Heart left ventricle (tissue), 16 donors: ENCODE results near the gene C1orf216. TPM values are rescaled to one million over a fixed set of nuclear protein-coding genes. Genes with fewer than 3 reads are reported as not detected.

ENCODE experiments used
- ATAC-seq, 4 donors: fragments of 200-7000 bp; cut with Tn5 transposase; one replicate each; pipeline ENCODE4 v1.9.1; 2020 to 2022; ENCODE audit warnings: moderate library complexity in 4 of 4, mild to moderate bottlenecking in 3 of 4, moderate number of reproducible peaks in 1 of 4
- DNase-seq, 5 donors: peaks; one replicate each; pipeline ENCODE4 v3.0.0-alpha.2; 2020
- H3K27ac ChIP-seq, 12 donors: fragments of 200-600 bp; sonication (generic) in 4 of 12; one replicate each; pipeline versions ENCODE4 v1.5.0 to v1.8.0; 2016 to 2022; ENCODE audit warnings: mild to moderate bottlenecking in 2 of 12
- H3K27me3 ChIP-seq, 9 donors: fragments of 200-600 bp; sonication (generic) in 2 of 9; one replicate each; pipeline versions ENCODE4 v1.5.1 to v1.8.0; 2016 to 2022; ENCODE audit warnings: mild to moderate bottlenecking in 3 of 9
- H3K36me3 ChIP-seq, 9 donors: fragments of 200-600 bp; sonication (generic) in 2 of 9; one replicate each; pipeline versions ENCODE4 v1.5.0 to v1.8.0; 2018 to 2022; ENCODE audit warnings: mild to moderate bottlenecking in 2 of 9
- H3K4me1 ChIP-seq, 12 donors: fragments of 200-600 bp; sonication (generic) in 4 of 12; one replicate each; pipeline versions ENCODE4 v1.5.0 to v1.8.0; 2016 to 2022; ENCODE audit warnings: mild to moderate bottlenecking in 3 of 12
- H3K4me3 ChIP-seq, 12 donors: fragments of 200-600 bp; sonication (generic) in 4 of 12; one replicate each; pipeline versions ENCODE4 v1.5.0 to v1.8.0; 2017 to 2022; ENCODE audit warnings: mild to moderate bottlenecking in 9 of 12, moderate library complexity in 4 of 12
- H3K9me3 ChIP-seq, 12 donors: fragments of 200-600 bp; sonication (generic) in 4 of 12; one replicate each; pipeline versions ENCODE4 v1.5.0 to v1.8.0; 2016 to 2022; ENCODE audit warnings: mild to moderate bottlenecking in 1 of 12
- CTCF ChIP-seq, 12 donors: fragments of 200-600 bp; sonication (generic) in 4 of 12; IDR thresholded peaks; one replicate each; pipeline versions ENCODE4 v1.5.0 to v1.8.0; 2018 to 2022; ENCODE audit warnings: antibody characterized with exemption in 12 of 12, mild to moderate bottlenecking in 5 of 12
- POLR2A ChIP-seq, 2 donors: fragments of 450-650 bp; IDR thresholded peaks; one replicate each; pipeline ENCODE4 v1.6.1; 2017; ENCODE audit warnings: antibody characterized with exemption in 2 of 2, mild to moderate bottlenecking in 2 of 2, moderate library complexity in 2 of 2
- WGBS, 4 donors: extraction: QIAGEN DNeasy Blood & Tissue Kit in 2 of 4; methylation state at CpG; one replicate each; pipeline versions ENCODE4 v1.1.5 to v1.1.7; 2013 to 2018; 5-methylcytosine and 5-hydroxymethylcytosine counted together
- intact Hi-C, 10 donors: fragments of 100-400 bp; cut with DNase I; formaldehyde crosslinking; loops; one replicate each; pipeline versions ENCODE4 v1.11.1 to v1.14.2; 2022
- polyA plus RNA-seq, 2 donors: library from polyadenylated mRNA; stranded (reverse); fragments of 200-250 nt; gene quantifications; one replicate each; pipeline ENCODE4 v1.2.3, GENCODE V29; 2013
- total RNA-seq, 9 donors: library from RNA; depleted of rRNA in 2 of 9; stranded (reverse); fragments of >200 nt in 2 of 9; fragmentation: NEBNext Ultra II Directional in 3 of 9; extraction: Animal tissue kit (Norgen Biotek cat#: 25700) in 3 of 9; gene quantifications; one replicate each; pipeline versions ENCODE4 v1.1.0 to v1.2.4, GENCODE V29; 2016 to 2023
- donor health status: ischemic (EF 13 %, LVEDD 7.1; RV severe dilation, severe dysfunction).
- donor health status: healthy with polysubstance abuse.
- donor health status: DM: no; HTN: yes; CAD: no.
- donor health status: DM: no; HTN: no; CAD: no.
- donor health status: ischemic (EF 25% LVEDD 6.9; RV normal size, moderate dysfunction).
- donor health status: ischemic (EF 25% LVEDD 5.7; RV mildly dilated, moderate dysfunction).
- donor health status: healthy.
- donor health status: DM: yes; HTN: yes; CAD: no.
- donor health status: ischemic (EF 35%, LVEDD 5.7; RV mildly dilated, moderate dysfunction).
- donor health status: nonischemic (EF 11% LVEDD 7.7; RV severe dilation, severe dysfunction).
- donor health status: DM: yes; HTN: yes; CAD: no.
- donor health status: PGD.
- donor health status: ischemic (EF 29% LVEDD 5.4; RV normal size, mild dysfunction).
- donor health status: nonischemic (EF 23%, LVEDD 6.1; RV moderate dilation, normal function).

C1orf216 gene
- total and polyA plus RNA-seq, 11 donors = 5.1 to 14.7 (median 9.9) TPM

GRCh38 chr1:35672116-35672515 lies 46.6 kb downstream of the C1orf216 start:
- no peaks in the 10 kb centered on the region for H3K36me3 ChIP-seq
- no peak overlapping the region for H3K27ac ChIP-seq
- intact Hi-C loops = no loop called here
- H3K4me3 ChIP-seq = no peak overlapping the region
- 67 to 81% (median 77%) methylated on average over 6 of the region's 6 CpGs for WGBS, 4 donors
- DNase-seq (no peak), ATAC-seq (no peak)
- peaks cover 0 to 24% (median 0%) of the 10 kb centered on the region in 9 donors for H3K27me3 ChIP-seq
- H3K9me3 ChIP-seq = no peaks in the 10 kb centered on the region
- H3K4me1 ChIP-seq = no peaks in the 10 kb centered on the region
- TF ChIP-seq CTCF (IDR thresholded peaks at IDR 0.05) (no peak), POLR2A (IDR thresholded peaks at IDR 0.05) (no peak)

GRCh38 chr1:35668506-35668905 lies 50.2 kb downstream of the C1orf216 start:
- no peak for ATAC-seq
- Histone ChIP-seq H3K27me3 (peaks cover 0 to 36% (median 0%) of the 10 kb centered on the region in 9 donors), H3K4me3 (no peak overlapping the region), H3K4me1 (no peaks in the 10 kb centered on the region), H3K27ac (no peak overlapping the region), H3K9me3 (no peaks in the 10 kb centered on the region), H3K36me3 (no peaks in the 10 kb centered on the region)
- WGBS, 4 donors = 72 to 82% (median 77%) methylated on average over 5 of the region's 5 CpGs
- intact Hi-C loops = no loop called here
- DNase-seq = no peak
- no peak for TF ChIP-seq CTCF (IDR thresholded peaks at IDR 0.05)
- no peak for TF ChIP-seq POLR2A (IDR thresholded peaks at IDR 0.05)

- no peak overlapping the region for H3K27ac ChIP-seq
- ATAC-seq (no peak), DNase-seq (no peak)
- H3K9me3 ChIP-seq = no peaks in the 10 kb centered on the region
- H3K4me1 ChIP-seq = no peaks in the 10 kb centered on the region
- no peaks in the 10 kb centered on the region for H3K36me3 ChIP-seq
- intact Hi-C loops = no loop called here
- H3K4me3 ChIP-seq = no peak overlapping the region
- peaks cover 0 to 27% (median 0%) of the 10 kb centered on the region in 9 donors for H3K27me3 ChIP-seq
- WGBS, 4 donors = 39 to 53% (median 46%) methylated on average over 1 of the region's 1 CpG
- TF ChIP-seq POLR2A (IDR thresholded peaks at IDR 0.05) = no peak
- no peak for TF ChIP-seq CTCF (IDR thresholded peaks at IDR 0.05)
These were observed 51.8 kb downstream of the C1orf216 start for GRCh38 chr1:35666916-35667315.

- no peak overlapping the region for H3K4me3 ChIP-seq
- 76 to 81% (median 77%) methylated on average over 2 of the region's 2 CpGs for whole genome bisulfite sequencing, 4 donors
- H3K27me3 ChIP-seq = peaks cover 0 to 24% (median 0%) of the 10 kb centered on the region in 9 donors
- no peaks in the 10 kb centered on the region for H3K4me1 ChIP-seq
- DNase-seq (no peak), ATAC-seq (no peak)
- no peaks in the 10 kb centered on the region for H3K9me3 ChIP-seq
- no peak overlapping the region for H3K27ac ChIP-seq
- H3K36me3 ChIP-seq = no peaks in the 10 kb centered on the region
- TF ChIP-seq CTCF (IDR thresholded peaks at IDR 0.05) (no peak), POLR2A (IDR thresholded peaks at IDR 0.05) (no peak)
- intact Hi-C loops = no loop called here
These were observed 52.5 kb downstream of the C1orf216 start for GRCh38 chr1:35666216-35666615.

Other genes starting within 250 kb of the C1orf216 start
- gene KIAA0319L, start 161.5 kb downstream of the C1orf216 start, total RNA-seq = 100 to 1,000 TPM in 2 of 9 donors, 10 to 100 TPM in 7; 58.3 to 108 (median 78.3) TPM
- 10 to 100 TPM; 21.0 to 41.1 TPM for gene KIAA0319L, start 161.5 kb downstream of the C1orf216 start, polyA plus RNA-seq
- 10 to 100 TPM; 20.7 to 44.4 (median 35.3) TPM for gene NCDN, start 161.1 kb downstream of the C1orf216 start, total RNA-seq
- 10 to 100 TPM; 14.6 to 27.0 TPM for gene NCDN, start 161.1 kb downstream of the C1orf216 start, polyA plus RNA-seq
- under 1 TPM in 6 of 9 donors, not detected in 3; 0.12 to 0.57 (median 0.41) TPM for gene TFAP2E, start 145.6 kb downstream of the C1orf216 start, total RNA-seq
- gene TFAP2E, start 145.6 kb downstream of the C1orf216 start, polyA plus RNA-seq = under 1 TPM; 0.15 to 0.17 TPM
- gene PSMB2, start 77.4 kb downstream of the C1orf216 start, total RNA-seq = 10 to 100 TPM; 36.3 to 60.0 (median 41.7) TPM
- gene PSMB2, start 77.4 kb downstream of the C1orf216 start, polyA plus RNA-seq = 10 to 100 TPM; 41.1 to 50.5 TPM
- gene CLSPN, start 51.1 kb upstream of the C1orf216 start, total RNA-seq = 1 to 10 TPM in 1 of 9 donors, under 1 TPM in 8; 0.22 to 6.3 (median 0.35) TPM
- under 1 TPM; 0.23 to 0.25 TPM for gene CLSPN, start 51.1 kb upstream of the C1orf216 start, polyA plus RNA-seq
- gene AGO4, start 89.1 kb upstream of the C1orf216 start, total RNA-seq = 10 to 100 TPM; 12.4 to 24.8 (median 18.8) TPM
- 10 to 100 TPM in 1 of 2 donors, 1 to 10 TPM in 1; 6.2 to 10.2 TPM for gene AGO4, start 89.1 kb upstream of the C1orf216 start, polyA plus RNA-seq
- gene AGO1, start 164.3 kb upstream of the C1orf216 start, total RNA-seq = 10 to 100 TPM; 16.8 to 27.0 (median 20.7) TPM
- gene AGO1, start 164.3 kb upstream of the C1orf216 start, polyA plus RNA-seq = 1 to 10 TPM; 3.0 to 6.2 TPM
- 10 to 100 TPM in 7 of 9 donors, 1 to 10 TPM in 2; 8.6 to 18.8 (median 14.7) TPM for gene AGO3, start 212.2 kb upstream of the C1orf216 start, total RNA-seq
- 1 to 10 TPM; 2.8 to 4.4 TPM for gene AGO3, start 212.2 kb upstream of the C1orf216 start, polyA plus RNA-seq